IMR-90 (cell line): ENCODE results near the gene COL28A1. TPM values are rescaled to one million over a fixed set of nuclear protein-coding genes. Genes with fewer than 3 reads are reported as not detected.

ENCODE experiments used
- ATAC-seq: fragments of 200-7000 bp; cut with Tn5 transposase; 2 replicates; pipeline ENCODE4 v1.9.1; 2020; ENCODE audit warnings: low read depth, mild to moderate bottlenecking, moderate library complexity
- BruUV-seq: library from RNA; stranded (reverse); fragments of 400-500 nt; replicated peaks from 2 replicates; lab custom pipeline; 2021; lab: Mats Ljungman, UMichigan
- CTCF ChIA-PET: fragments of 300-600 bp; formaldehyde crosslinking; extraction: SDS; loops from one replicate; lab custom pipeline; 2021; ENCODE audit warnings: antibody characterized with exemption; lab: Yijun Ruan, JAX
- POLR2A ChIA-PET: fragments of 300-600 bp; sonication (Branson Sonifier 250); formaldehyde crosslinking; loops from one replicate; lab custom pipeline; 2022; ENCODE audit warnings: antibody characterized with exemption; ENCODE audit not compliant: unreplicated experiment; lab: Charles Lee
- DNase-seq: peaks from one replicate; pipeline ENCODE4 v3.0.0; 2013
- H2AFZ ChIP-seq: replicated peaks from 2 replicates; pipeline ENCODE3; 2013; ENCODE audit warnings: low read length, mild to moderate bottlenecking; ENCODE audit not compliant: poor library complexity
- H2AK5ac ChIP-seq: 2 replicates; pipeline ENCODE4 v1.6.1; 2013; ENCODE audit warnings: low read depth, low read length, inconsistent platforms
- H2AK9ac ChIP-seq: replicated peaks from 2 replicates; pipeline ENCODE3; 2013; ENCODE audit warnings: mild to moderate bottlenecking, low read depth, low read length, moderate library complexity; ENCODE audit not compliant: poor library complexity
- H2BK120ac ChIP-seq: 2 replicates; pipeline ENCODE4 v1.6.1; 2013; ENCODE audit warnings: low read depth, low read length, inconsistent platforms
- H2BK15ac ChIP-seq: 3 replicates; pipeline ENCODE4 v1.6.1; 2013; ENCODE audit warnings: low read depth, low read length, inconsistent platforms
- H2BK20ac ChIP-seq: 2 replicates; pipeline ENCODE4 v1.6.1; 2013; ENCODE audit warnings: low read depth, mild to moderate bottlenecking, inconsistent platforms, low read length, moderate library complexity
- H2BK5ac ChIP-seq: 2 replicates; pipeline ENCODE4 v1.6.1; 2013; ENCODE audit warnings: mild to moderate bottlenecking, low read depth, low read length, inconsistent platforms; ENCODE audit not compliant: poor library complexity, severe bottlenecking
- H3K14ac ChIP-seq: replicated peaks from 2 replicates; pipeline ENCODE4 v1.6.1; 2013; ENCODE audit warnings: low read depth, low read length, inconsistent platforms
- H3K18ac ChIP-seq: 2 replicates; pipeline ENCODE4 v1.6.1; 2013; ENCODE audit warnings: low read depth, low read length, control low read depth
- H3K23ac ChIP-seq: 2 replicates; pipeline ENCODE4 v1.6.1; 2013; ENCODE audit warnings: low read depth, low read length, inconsistent platforms
- H3K27ac ChIP-seq: 2 replicates; pipeline ENCODE4 v1.5.1; 2013; ENCODE audit warnings: mild to moderate bottlenecking, control low read depth, low read length; ENCODE audit not compliant: insufficient read depth
- H3K27me3 ChIP-seq: 2 replicates; pipeline ENCODE4 v1.6.1; 2013; ENCODE audit warnings: low read length; ENCODE audit not compliant: control insufficient read depth, insufficient read depth
- H3K36me3 ChIP-seq: 2 replicates; pipeline ENCODE4 v1.6.1; 2013; ENCODE audit warnings: low read length, mixed read lengths; ENCODE audit not compliant: control insufficient read depth, insufficient read depth
- H3K4ac ChIP-seq: 2 replicates; pipeline ENCODE4 v1.6.1; 2013; ENCODE audit warnings: low read depth, low read length, inconsistent platforms
- H3K4me1 ChIP-seq: 2 replicates; pipeline ENCODE4 v1.6.1; 2013; ENCODE audit warnings: low read length, mixed read lengths; ENCODE audit not compliant: control insufficient read depth, insufficient read depth
- H3K4me2 ChIP-seq: 2 replicates; pipeline ENCODE4 v1.6.1; 2013; ENCODE audit warnings: low read depth, mild to moderate bottlenecking, control low read depth, low read length, moderate library complexity
- H3K4me3 ChIP-seq: 2 replicates; pipeline ENCODE4 v1.5.1; 2013; ENCODE audit warnings: low read depth, mild to moderate bottlenecking, control low read depth, low read length, moderate library complexity; ENCODE audit not compliant: insufficient read depth
- H3K56ac ChIP-seq: 2 replicates; pipeline ENCODE4 v1.6.1; 2013; ENCODE audit warnings: low read length, inconsistent platforms; ENCODE audit not compliant: insufficient read depth; ENCODE audit errors: extremely low read depth
- H3K79me1 ChIP-seq, 2 experiments: 2 replicates each; pipeline ENCODE4 v1.6.1; 2013; ENCODE audit warnings: low read length in 2 of 2, inconsistent platforms in 1 of 2, low read depth in 1 of 2
- H3K9ac ChIP-seq: 2 replicates; pipeline ENCODE4 v1.6.1; 2013; ENCODE audit warnings: low read depth, low read length, control low read depth
- H3K9me1 ChIP-seq: 2 replicates; pipeline ENCODE4 v1.6.1; 2013; ENCODE audit warnings: low read length, inconsistent platforms; ENCODE audit not compliant: insufficient read depth
- H3K9me3 ChIP-seq: 2 replicates; pipeline ENCODE4 v1.6.1; 2013; ENCODE audit warnings: low read length; ENCODE audit not compliant: control insufficient read depth, insufficient read depth
- H4K20me1 ChIP-seq: 2 replicates; pipeline ENCODE4 v1.6.1; 2013; ENCODE audit warnings: low read length, inconsistent platforms; ENCODE audit not compliant: insufficient read depth
- H4K5ac ChIP-seq: 2 replicates; pipeline ENCODE4 v1.6.1; 2013; ENCODE audit warnings: mild to moderate bottlenecking, low read depth, low read length, control low read depth
- H4K8ac ChIP-seq, 2 experiments: 2 replicates each; pipeline ENCODE4 v1.6.1; 2013; ENCODE audit warnings: low read depth in 2 of 2, low read length in 2 of 2, control low read depth in 1 of 2, inconsistent platforms in 1 of 2
- H4K91ac ChIP-seq: 2 replicates; pipeline ENCODE4 v1.6.1; 2013; ENCODE audit warnings: low read depth, low read length, inconsistent platforms; ENCODE audit not compliant: insufficient read depth
- BHLHE40 ChIP-seq: fragments of 150-350 bp; IDR thresholded peaks from 2 replicates; pipeline ENCODE4 v1.6.1; 2016; ENCODE audit warnings: mild to moderate bottlenecking, low read depth, low read length
- CEBPB ChIP-seq: IDR thresholded peaks from 2 replicates; pipeline ENCODE4 v1.6.1; 2012; ENCODE audit warnings: low read depth, low read length, improper control_type of control experiment
- CHD1 ChIP-seq: IDR thresholded peaks from 2 replicates; pipeline ENCODE4 v1.6.1; 2012; ENCODE audit warnings: low read depth, low read length, improper control_type of control experiment
- CTCF ChIP-seq: conservative IDR thresholded peaks from 2 replicates; pipeline ENCODE4 v1.5.1; 2012; ENCODE audit warnings: mild to moderate bottlenecking, low read depth, low read length, improper control_type of control experiment
- FOS ChIP-seq: fragments of 150-350 bp; IDR thresholded peaks from 2 replicates; pipeline ENCODE4 v1.6.1; 2016; ENCODE audit warnings: low read depth, low read length
- MAFK ChIP-seq: IDR thresholded peaks from 2 replicates; pipeline ENCODE4 v1.6.1; 2012; ENCODE audit warnings: low read depth, low read length, improper control_type of control experiment
- MAZ ChIP-seq: IDR thresholded peaks from 2 replicates; pipeline ENCODE4 v1.6.1; 2012; ENCODE audit warnings: low read depth, mild to moderate bottlenecking, low read length, improper control_type of control experiment, moderate library complexity, borderline replicate concordance
- MXI1 ChIP-seq: IDR thresholded peaks from 2 replicates; pipeline ENCODE4 v1.6.1; 2012; ENCODE audit warnings: low read depth, mild to moderate bottlenecking, low read length, moderate library complexity, borderline replicate concordance
- NFE2L2 ChIP-seq: fragments of 150-350 bp; IDR thresholded peaks from 2 replicates; pipeline ENCODE4 v1.6.1; 2016; ENCODE audit warnings: low read depth, mild to moderate bottlenecking, low read length
- POLR2A ChIP-seq: IDR thresholded peaks from 2 replicates; pipeline ENCODE4 v1.6.1; 2012; ENCODE audit warnings: mild to moderate bottlenecking, low read depth, low read length
- RAD21 ChIP-seq: IDR thresholded peaks from 2 replicates; pipeline ENCODE4 v1.6.1; 2012; ENCODE audit warnings: low read length, improper control_type of control experiment
- RCOR1 ChIP-seq: IDR thresholded peaks from 2 replicates; pipeline ENCODE4 v1.6.1; 2012; ENCODE audit warnings: mild to moderate bottlenecking, low read length, improper control_type of control experiment; ENCODE audit not compliant: insufficient replicate concordance
- RFX5 ChIP-seq: IDR thresholded peaks from 2 replicates; pipeline ENCODE4 v1.8.0; 2012; ENCODE audit warnings: low read depth, mild to moderate bottlenecking, low read length, moderate library complexity
- SMC3 ChIP-seq: fragments of 150-350 bp; IDR thresholded peaks from 2 replicates; pipeline ENCODE4 v1.6.1; 2016; ENCODE audit warnings: low read depth, mild to moderate bottlenecking, antibody characterized with exemption, low read length, moderate library complexity
- WGBS, 2 experiments: methylation state at CpG; one replicate each; pipeline versions ENCODE4 v1.1.5 to v1.1.7; 2013; ENCODE audit warnings: missing lambda C conversion rate in 2 of 2; ENCODE audit not compliant: insufficient read length in 1 of 2; ENCODE audit errors: extremely low coverage in 2 of 2; 5-methylcytosine and 5-hydroxymethylcytosine counted together
- dilution Hi-C: fragments of 300-500 bp; cut with HindIII; formaldehyde crosslinking; loops from one replicate; pipeline ENCODE4 v1.14.3; 2018; ENCODE audit warnings: low sequenced_read_pairs; ENCODE audit not compliant: unreplicated experiment
- in situ Hi-C: fragments of 300-500 bp; cut with MboI; formaldehyde crosslinking; loops from 3 replicates; pipeline ENCODE4 v1.14.3; 2019; ENCODE audit warnings: low sequenced_read_pairs, inconsistent platforms, mixed read lengths
- intact Hi-C: fragments of 100-400 bp; cut with micrococcal nuclease; formaldehyde crosslinking; loops from 2 replicates; pipeline ENCODE4 v1.10.0; 2022
- polyA plus RNA-seq, 3 experiments: library from polyadenylated mRNA; depleted of rRNA; stranded (reverse); fragments of >200 nt; gene quantifications; 2 replicates each; pipeline ENCODE4 v1.2.3, GENCODE V29; 2012; ENCODE audit warnings: low replicate concordance in 1 of 3
- total RNA-seq: library from RNA; depleted of rRNA; stranded (reverse); fragments of >200 nt; gene quantifications from 2 replicates; pipeline ENCODE4 v1.2.3, GENCODE V29; 2012
- TF ChIP-seq, protein P1 (sequence below): fragments of 150-350 bp; IDR thresholded peaks from 2 replicates; pipeline ENCODE4 v1.6.1; 2016; ENCODE audit warnings: low read depth, mild to moderate bottlenecking, low read length, moderate library complexity, borderline replicate concordance
- TF ChIP-seq, protein P2 (sequence below): fragments of 150-350 bp; IDR thresholded peaks from 2 replicates; pipeline ENCODE4 v1.6.1; 2017; ENCODE audit warnings: mild to moderate bottlenecking, antibody characterized with exemption, low read length, low read depth

COL28A1 gene
- total and polyA plus RNA-seq, 2 of the 4 experiments (the other 2 are of a cell fraction): under 0.01 to 0.05 TPM

DNA sequence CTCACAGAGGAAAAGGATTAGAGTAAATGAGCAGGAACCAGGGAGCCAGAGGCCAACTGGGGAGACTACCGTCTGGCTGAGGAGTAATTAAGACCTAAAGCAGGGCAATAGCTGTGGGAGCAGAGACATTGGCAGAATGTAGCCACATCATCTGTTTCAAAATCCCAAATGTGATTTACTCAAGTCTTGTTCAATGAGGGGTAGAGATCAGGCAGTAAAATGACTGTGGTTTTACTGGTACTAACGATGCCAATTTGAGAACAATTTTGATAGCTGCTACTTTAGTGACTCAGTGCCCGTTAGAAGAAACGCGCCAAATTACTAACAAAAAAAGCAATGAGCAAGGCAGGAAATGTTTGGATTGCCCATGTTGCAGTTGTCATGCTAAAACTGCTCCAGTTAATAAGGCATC lies 18.4 kb upstream of the COL28A1 start:
- Histone ChIP-seq H2BK120ac (no peak overlapping the region), H4K5ac (no peak overlapping the region), H3K14ac (no peak overlapping the region), H3K9me1 (no peaks in the 10 kb centered on the region), H3K4me1 (no peaks in the 10 kb centered on the region), H2BK15ac (no peak overlapping the region), H3K36me3 (no peaks in the 10 kb centered on the region), H3K4me3 (no peak overlapping the region), H2AK9ac (no peak overlapping the region), H3K23ac (no peak overlapping the region), H3K27me3 (no peaks in the 10 kb centered on the region), H2AK5ac (no peak overlapping the region), H3K27ac (no peak overlapping the region), H3K9ac (no peak overlapping the region), H2BK5ac (no peak overlapping the region), H2AFZ (no peak overlapping the region), H4K8ac (no peak overlapping the region), H3K4me2 (no peak overlapping the region), H3K18ac (no peak overlapping the region), H3K9me3 (no peaks in the 10 kb centered on the region), H4K20me1 (no peaks in the 10 kb centered on the region), H4K91ac (no peak overlapping the region), H3K56ac (no peak overlapping the region), H3K4ac (no peak overlapping the region), H3K79me1 (no peaks in the 10 kb centered on the region), H2BK20ac (no peak overlapping the region)
- intact Hi-C loops: no loop called here
- BruUV-seq: no TSS peak
- CTCF ChIA-PET: no interaction called here
- ATAC-seq: no peak
- TF ChIP-seq, protein P1, sequence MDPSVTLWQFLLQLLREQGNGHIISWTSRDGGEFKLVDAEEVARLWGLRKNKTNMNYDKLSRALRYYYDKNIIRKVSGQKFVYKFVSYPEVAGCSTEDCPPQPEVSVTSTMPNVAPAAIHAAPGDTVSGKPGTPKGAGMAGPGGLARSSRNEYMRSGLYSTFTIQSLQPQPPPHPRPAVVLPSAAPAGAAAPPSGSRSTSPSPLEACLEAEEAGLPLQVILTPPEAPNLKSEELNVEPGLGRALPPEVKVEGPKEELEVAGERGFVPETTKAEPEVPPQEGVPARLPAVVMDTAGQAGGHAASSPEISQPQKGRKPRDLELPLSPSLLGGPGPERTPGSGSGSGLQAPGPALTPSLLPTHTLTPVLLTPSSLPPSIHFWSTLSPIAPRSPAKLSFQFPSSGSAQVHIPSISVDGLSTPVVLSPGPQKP: no peak
- TF ChIP-seq, protein P2, sequence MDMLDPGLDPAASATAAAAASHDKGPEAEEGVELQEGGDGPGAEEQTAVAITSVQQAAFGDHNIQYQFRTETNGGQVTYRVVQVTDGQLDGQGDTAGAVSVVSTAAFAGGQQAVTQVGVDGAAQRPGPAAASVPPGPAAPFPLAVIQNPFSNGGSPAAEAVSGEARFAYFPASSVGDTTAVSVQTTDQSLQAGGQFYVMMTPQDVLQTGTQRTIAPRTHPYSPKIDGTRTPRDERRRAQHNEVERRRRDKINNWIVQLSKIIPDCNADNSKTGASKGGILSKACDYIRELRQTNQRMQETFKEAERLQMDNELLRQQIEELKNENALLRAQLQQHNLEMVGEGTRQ: no peak
- TF ChIP-seq SMC3: no peak
- no peak for TF ChIP-seq FOS
- no peak for TF ChIP-seq MXI1
- no peak for TF ChIP-seq CTCF
- TF ChIP-seq CHD1: no peak
- no peak for TF ChIP-seq POLR2A
- no peak for TF ChIP-seq CEBPB
- no peak for TF ChIP-seq RFX5
- no peak for TF ChIP-seq NFE2L2
- no peak for TF ChIP-seq RCOR1
- no peak for TF ChIP-seq BHLHE40
- no peak for TF ChIP-seq RAD21
- no peak for TF ChIP-seq MAZ
- TF ChIP-seq MAFK: no peak
- no CpG with 5 or more reads among the region's 5 CpGs for WGBS, 2 experiments
- no peak for DNase-seq
- POLR2A ChIA-PET: no interaction called here
- dilution Hi-C loops: no loop called here
- in situ Hi-C loops: no loop called here
